SK-N-SH (cell line): Measurements from ENCODE around the gene LECT2. TPM values are rescaled to one million over a fixed set of nuclear protein-coding genes. Genes with fewer than 3 reads are reported as not detected.

Experiments
- CTCF ChIA-PET: fragments of 300-600, 350-600 bp; formaldehyde crosslinking; extraction: SDS; loops from one replicate; lab custom pipeline; 2021; lab: Yijun Ruan, JAX
- POLR2A ChIA-PET: fragments of 350-600 bp; sonication (Branson Sonifier 250); formaldehyde crosslinking; extraction: SDS; loops from one replicate; lab custom pipeline; 2020; ENCODE audit warnings: antibody characterized with exemption, inconsistent platforms; lab: Yijun Ruan, JAX
- DNase-seq: peaks from one replicate; pipeline ENCODE4 v3.0.0; 2012
- H2AFZ ChIP-seq: fragments of 200-600 bp; sonication (generic); 2 replicates; pipeline ENCODE4 v1.8.1; 2016; ENCODE audit warnings: antibody characterized with exemption, mild to moderate bottlenecking, low read depth
- H3F3A ChIP-seq: fragments of 200-600 bp; sonication (generic); replicated peaks from 2 replicates; pipeline ENCODE3; 2016; ENCODE audit warnings: antibody characterized with exemption, mild to moderate bottlenecking; ENCODE audit not compliant: insufficient read depth
- H3K27ac ChIP-seq, 2 experiments: fragments of 200-500 bp in 1 of 2; fragments of 200-600 bp in 1 of 2; sonication (Bioruptor generic) in 1 of 2; sonication (generic), shearing (Covaris generic) in 1 of 2; 2 replicates each; pipeline versions ENCODE4 v1.5.1 to v1.6.1; 2014 to 2016; ENCODE audit warnings: low read depth in 2 of 2, inconsistent platforms in 1 of 2, low read length in 1 of 2, mild to moderate bottlenecking in 1 of 2, mixed read lengths in 1 of 2
- H3K27me3 ChIP-seq: fragments of 200-600 bp; sonication (generic), shearing (Covaris generic); 2 replicates; pipeline ENCODE4 v1.6.1; 2016; ENCODE audit warnings: mixed run types; ENCODE audit not compliant: insufficient read depth
- H3K36me3 ChIP-seq, 2 experiments: fragments of 200-500 bp in 1 of 2; fragments of 200-600 bp in 1 of 2; sonication (Bioruptor generic) in 1 of 2; sonication (generic) in 1 of 2; replicated peaks in 1 of 2; 2 replicates each; pipeline versions ENCODE3 to v1.5.1; 2014 to 2016; ENCODE audit warnings: low read length in 1 of 2, mild to moderate bottlenecking in 1 of 2; ENCODE audit not compliant: insufficient read depth in 2 of 2, control insufficient read depth in 1 of 2
- H3K4me1 ChIP-seq, 2 experiments: fragments of 200-500 bp in 1 of 2; fragments of 200-600 bp in 1 of 2; sonication (Bioruptor generic) in 1 of 2; sonication (generic), shearing (Covaris generic) in 1 of 2; 2 replicates each; pipeline versions ENCODE4 v1.5.1 to v1.6.1; 2014 to 2016; ENCODE audit warnings: low read depth in 1 of 2, low read length in 1 of 2, mixed run types in 1 of 2; ENCODE audit not compliant: insufficient read depth in 2 of 2, control insufficient read depth in 1 of 2
- H3K4me2 ChIP-seq: fragments of 200-600 bp; sonication (generic), shearing (Covaris generic); 2 replicates; pipeline ENCODE4 v1.6.1; 2017; ENCODE audit warnings: mixed run types
- H3K4me3 ChIP-seq, 2 experiments: fragments of 200-500 bp in 1 of 2; fragments of 200-600 bp in 1 of 2; sonication (Bioruptor generic) in 1 of 2; sonication (generic), shearing (Covaris generic) in 1 of 2; 2 replicates each; pipeline versions ENCODE4 v1.5.1 to v1.8.1; 2014 to 2016; ENCODE audit warnings: low read depth in 2 of 2, inconsistent platforms in 1 of 2, low read length in 1 of 2, mild to moderate bottlenecking in 1 of 2, mixed read lengths in 1 of 2, moderate library complexity in 1 of 2
- H3K79me2 ChIP-seq: fragments of 200-600 bp; sonication (generic); 2 replicates; pipeline ENCODE4 v1.8.1; 2017; ENCODE audit warnings: mild to moderate bottlenecking; ENCODE audit not compliant: insufficient read depth
- H3K9ac ChIP-seq: fragments of 200-600 bp; sonication (generic); 2 replicates; pipeline ENCODE4 v1.6.1; 2017; ENCODE audit warnings: mixed run types
- H3K9me2 ChIP-seq: fragments of 200-600 bp; sonication (generic); 2 replicates; pipeline ENCODE4 v1.6.1; 2017; ENCODE audit warnings: mixed run types
- H3K9me3 ChIP-seq: fragments of 200-600 bp; sonication (generic); 2 replicates; pipeline ENCODE4 v1.6.1; 2017; ENCODE audit warnings: mixed run types, mild to moderate bottlenecking, moderate library complexity
- H4K20me1 ChIP-seq: fragments of 200-600 bp; sonication (generic); 2 replicates; pipeline ENCODE4 v1.6.1; 2017; ENCODE audit warnings: mild to moderate bottlenecking, mixed run types; ENCODE audit not compliant: insufficient read depth
- CHD2 ChIP-seq: fragments of 150-350 bp; IDR thresholded peaks from 2 replicates; pipeline ENCODE4 v1.6.1; 2018; ENCODE audit warnings: low read length; ENCODE audit not compliant: partially characterized antibody
- FOSL2 ChIP-seq: IDR thresholded peaks from 2 replicates; pipeline ENCODE4 v1.4.0; 2012; ENCODE audit warnings: low read depth, mild to moderate bottlenecking, moderate library complexity, borderline replicate concordance
- IRF3 ChIP-seq: fragments of 150-350 bp; IDR thresholded peaks from 2 replicates; pipeline ENCODE4 v1.6.1; 2016; ENCODE audit warnings: mild to moderate bottlenecking, low read depth, low read length
- NFIC ChIP-seq: IDR thresholded peaks from 2 replicates; pipeline ENCODE4 v1.4.0; 2012; ENCODE audit warnings: borderline replicate concordance
- NRF1 ChIP-seq: IDR thresholded peaks from 2 replicates; pipeline ENCODE4 v1.6.1; 2012; ENCODE audit warnings: low read depth, mild to moderate bottlenecking, low read length
- PBX3 ChIP-seq: IDR thresholded peaks from 2 replicates; pipeline ENCODE4; 2012
- REST ChIP-seq: IDR thresholded peaks from 2 replicates; pipeline ENCODE4 v1.6.1; 2012; ENCODE audit warnings: mild to moderate bottlenecking, low read depth, low read length, moderate library complexity
- YY1 ChIP-seq: IDR thresholded peaks from 2 replicates; pipeline ENCODE4 v1.4.0; 2012; ENCODE audit warnings: low read depth, mild to moderate bottlenecking
- WGBS: methylation state at CpG from one replicate; pipeline ENCODE4 v1.1.6; 2017; ENCODE audit warnings: low lambda C conversion rate; 5-methylcytosine and 5-hydroxymethylcytosine counted together
- polyA plus RNA-seq, 3 experiments: library from polyadenylated mRNA; depleted of rRNA; stranded (reverse); fragments of >200 nt; gene quantifications; 2 replicates each; pipeline ENCODE4 v1.2.3, GENCODE V29; 2012
- TF ChIP-seq, protein P1 (sequence below): IDR thresholded peaks from 2 replicates; pipeline ENCODE4 v1.4.0; 2012; ENCODE audit warnings: low read depth, borderline replicate concordance

LECT2 gene
- polyA plus RNA-seq, 1 of the 3 experiments (the other 2 are of a cell fraction), result 0.18 TPM

GRCh38 chr5:135978993-135979392, 24.2 kb upstream of the LECT2 start:
- WGBS, result 94% methylated on average over 2 of the region's 2 CpGs

DNA sequence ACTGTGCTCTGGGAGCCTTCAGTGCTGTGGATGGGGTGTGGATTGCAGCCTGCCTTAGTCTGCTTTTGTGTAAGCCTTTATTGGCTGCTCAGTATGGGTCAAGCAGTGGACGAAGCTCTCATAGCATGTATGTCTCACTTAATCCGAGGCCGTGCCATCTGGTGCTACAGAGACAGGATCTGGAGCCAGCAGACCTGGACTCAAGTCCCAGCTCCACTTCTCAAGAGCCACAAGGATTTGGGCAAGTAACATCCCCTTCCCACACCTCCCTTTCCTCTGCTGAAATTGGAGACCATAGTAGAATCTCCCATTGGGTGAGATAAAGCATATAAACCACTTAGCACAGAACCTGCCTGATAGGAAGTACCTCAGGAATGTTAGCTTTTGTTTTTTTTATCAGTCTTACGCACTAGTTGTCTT, 23.4 kb upstream of the LECT2 start:
- H3K4me3 ChIP-seq, result no peak overlapping the region
- POLR2A ChIA-PET, result interaction anchor here (0.6 kb wide), 1 partner anchor 1701 kb away, joined by 3 read pairs; no protein-coding TSS in a partner anchor

More at GRCh38 chr5:135978993-135979392, 24.2 kb upstream of the LECT2 start:
- H3K36me3 ChIP-seq, result no peaks in the 10 kb centered on the region
- no peaks in the 10 kb centered on the region for H3K9me3 ChIP-seq
- H3F3A ChIP-seq, result peaks cover 10% of the 10 kb centered on the region
- TF ChIP-seq PBX3, result no peak
- TF ChIP-seq CHD2, result no peak
- TF ChIP-seq IRF3, result no peak
- TF ChIP-seq FOSL2, result no peak
- TF ChIP-seq, protein P1, sequence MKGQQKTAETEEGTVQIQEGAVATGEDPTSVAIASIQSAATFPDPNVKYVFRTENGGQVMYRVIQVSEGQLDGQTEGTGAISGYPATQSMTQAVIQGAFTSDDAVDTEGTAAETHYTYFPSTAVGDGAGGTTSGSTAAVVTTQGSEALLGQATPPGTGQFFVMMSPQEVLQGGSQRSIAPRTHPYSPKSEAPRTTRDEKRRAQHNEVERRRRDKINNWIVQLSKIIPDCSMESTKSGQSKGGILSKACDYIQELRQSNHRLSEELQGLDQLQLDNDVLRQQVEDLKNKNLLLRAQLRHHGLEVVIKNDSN, result no peak
- no peak for TF ChIP-seq NRF1
- H2AFZ ChIP-seq, result peak overlapping the region; percentile 16; the same call in 1 of the 2 replicates
- H3K27me3 ChIP-seq, result no peaks in the 10 kb centered on the region
- H3K79me2 ChIP-seq, result no peaks in the 10 kb centered on the region
- H3K4me1 ChIP-seq, result peaks cover 0 to 11% of the 10 kb centered on the region in 2 experiments; a peak in 2 of 4 replicates
- DNase-seq, result no peak
- ChIA-PET POLR2A (no interaction called here), CTCF (no interaction called here)
- peak overlapping the region; percentile 78 to 90 for H3K27ac ChIP-seq
- H3K9me2 ChIP-seq, result no peaks in the 10 kb centered on the region
- H3K9ac ChIP-seq, result peak overlapping the region; percentile 46; the same call in 1 of the 2 replicates
- no peaks in the 10 kb centered on the region for H4K20me1 ChIP-seq
- H3K4me3 ChIP-seq, result no peak overlapping the region
- 0 out of 2 replicates have a peak overlapping the region, but pooled peaks have one; percentile 47 for H3K4me2 ChIP-seq

More for the DNA sequence above, 23.4 kb upstream of the LECT2 start:
- Histone ChIP-seq H2AFZ (no peak overlapping the region; the same call in 1 of the 2 replicates), H3F3A (peaks cover 10% of the 10 kb centered on the region), H3K9ac (no peak overlapping the region), H3K9me2 (no peaks in the 10 kb centered on the region), H3K79me2 (no peaks in the 10 kb centered on the region), H3K4me1 (peaks cover 3 to 11% of the 10 kb centered on the region in 2 experiments; a peak in 3 of 4 replicates), H3K27ac (peak overlapping the region in 1 of 2 experiments; percentile 45; a peak in 2 of 4 replicates), H4K20me1 (no peaks in the 10 kb centered on the region), H3K4me2 (no peak overlapping the region), H3K36me3 (no peaks in the 10 kb centered on the region), H3K27me3 (no peaks in the 10 kb centered on the region), H3K9me3 (no peaks in the 10 kb centered on the region)
- 98% methylated on average over 3 of the region's 4 CpGs for WGBS
- CTCF ChIA-PET, result interaction anchor here (0.7 kb wide), 1 partner anchor 104 kb away, joined by 3 read pairs; no protein-coding TSS in a partner anchor
- DNase-seq, result no peak
- TF ChIP-seq CHD2, result no peak
- TF ChIP-seq FOSL2, result no peak
- TF ChIP-seq IRF3, result no peak
- no peak for TF ChIP-seq NFIC
- no peak for TF ChIP-seq NRF1
- TF ChIP-seq REST, result no peak
- TF ChIP-seq YY1, result no peak
